Measurements from ENCODE around the gene SCML1. TPM values are rescaled to one million over a fixed set of nuclear protein-coding genes. Genes with fewer than 3 reads are reported as not detected.

Gene SCML1
- total and polyA plus RNA-seq, 12 donors: 4.9 to 35.8 (median 6.3) TPM

DNA sequence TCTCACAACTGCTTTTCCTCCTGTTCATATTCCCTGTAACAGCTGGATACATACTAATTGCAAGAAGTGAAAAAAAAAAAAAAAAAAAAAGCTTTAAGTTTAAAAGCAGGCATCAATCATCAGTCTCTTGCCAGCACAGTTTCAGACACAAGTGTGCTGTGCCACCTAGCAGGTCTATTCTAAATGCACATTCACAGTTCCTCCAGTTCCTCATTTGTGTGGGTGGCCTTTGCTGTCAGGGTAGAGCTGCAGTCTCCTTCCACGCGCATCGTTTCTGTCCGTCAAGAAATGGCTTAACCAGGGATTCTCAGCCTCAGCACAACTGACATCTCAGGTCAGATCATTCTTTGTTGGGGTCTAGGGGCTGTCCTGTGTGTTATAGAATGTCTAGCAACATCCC lies 61.6 kb downstream of the SCML1 start:
- H3K4me3 ChIP-seq: no peak overlapping the region
- DNase-seq: no peak
- H3K36me3 ChIP-seq: peaks cover 0 to 16% (median 0%) of the 10 kb centered on the region in 9 donors
- intact Hi-C loops (cut with DNase I): no loop called here
- TF ChIP-seq, protein P1, sequence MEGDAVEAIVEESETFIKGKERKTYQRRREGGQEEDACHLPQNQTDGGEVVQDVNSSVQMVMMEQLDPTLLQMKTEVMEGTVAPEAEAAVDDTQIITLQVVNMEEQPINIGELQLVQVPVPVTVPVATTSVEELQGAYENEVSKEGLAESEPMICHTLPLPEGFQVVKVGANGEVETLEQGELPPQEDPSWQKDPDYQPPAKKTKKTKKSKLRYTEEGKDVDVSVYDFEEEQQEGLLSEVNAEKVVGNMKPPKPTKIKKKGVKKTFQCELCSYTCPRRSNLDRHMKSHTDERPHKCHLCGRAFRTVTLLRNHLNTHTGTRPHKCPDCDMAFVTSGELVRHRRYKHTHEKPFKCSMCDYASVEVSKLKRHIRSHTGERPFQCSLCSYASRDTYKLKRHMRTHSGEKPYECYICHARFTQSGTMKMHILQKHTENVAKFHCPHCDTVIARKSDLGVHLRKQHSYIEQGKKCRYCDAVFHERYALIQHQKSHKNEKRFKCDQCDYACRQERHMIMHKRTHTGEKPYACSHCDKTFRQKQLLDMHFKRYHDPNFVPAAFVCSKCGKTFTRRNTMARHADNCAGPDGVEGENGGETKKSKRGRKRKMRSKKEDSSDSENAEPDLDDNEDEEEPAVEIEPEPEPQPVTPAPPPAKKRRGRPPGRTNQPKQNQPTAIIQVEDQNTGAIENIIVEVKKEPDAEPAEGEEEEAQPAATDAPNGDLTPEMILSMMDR (IDR thresholded peaks at IDR 0.05): no peak
- 81 to 84% methylated on average over 4 of the region's 4 CpGs for WGBS, 2 donors
- no peak overlapping the region for H3K27ac ChIP-seq
- no peak for ATAC-seq
- H3K27me3 ChIP-seq: peaks cover 0 to 6% (median 0%) of the 10 kb centered on the region in 7 donors
- H3K4me1 ChIP-seq: no peaks in the 10 kb centered on the region
- no peaks in the 10 kb centered on the region for H3K9me3 ChIP-seq

DNA sequence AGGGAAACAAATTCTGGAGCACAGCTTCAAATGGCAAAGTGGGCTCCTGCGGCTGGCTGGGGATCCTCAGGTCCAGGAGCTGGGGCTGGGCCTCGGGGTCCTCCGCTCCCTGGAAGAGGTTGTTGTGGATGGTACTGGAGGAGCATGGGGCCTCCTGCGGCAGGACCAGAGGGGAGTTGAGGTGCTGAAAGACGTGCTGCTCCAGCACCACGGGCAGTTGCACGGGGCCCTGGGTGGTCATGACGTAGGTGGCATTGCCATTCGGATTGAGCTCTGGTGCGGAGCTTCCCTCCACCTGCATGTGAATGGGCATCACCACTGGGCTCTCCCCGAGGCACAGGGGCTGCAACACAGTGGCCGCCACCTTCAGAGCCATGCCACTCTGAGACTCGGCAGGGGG lies 64.1 kb downstream of the SCML1 start:
- H3K27me3 ChIP-seq: peaks cover 0 to 6% (median 0%) of the 10 kb centered on the region in 7 donors
- no peak overlapping the region for H3K27ac ChIP-seq
- DNase-seq (no peak), ATAC-seq (no peak)
- H3K4me1 ChIP-seq: no peaks in the 10 kb centered on the region
- 91 to 96% methylated on average over 13 of the region's 13 CpGs for WGBS, 2 donors
- no peak overlapping the region for H3K4me3 ChIP-seq
- H3K36me3 ChIP-seq: peaks cover 0 to 16% (median 0%) of the 10 kb centered on the region in 9 donors
- TF ChIP-seq, protein P1 (IDR thresholded peaks at IDR 0.05): no peak
- intact Hi-C loops (cut with DNase I): no loop called here
- no peaks in the 10 kb centered on the region for H3K9me3 ChIP-seq

DNA sequence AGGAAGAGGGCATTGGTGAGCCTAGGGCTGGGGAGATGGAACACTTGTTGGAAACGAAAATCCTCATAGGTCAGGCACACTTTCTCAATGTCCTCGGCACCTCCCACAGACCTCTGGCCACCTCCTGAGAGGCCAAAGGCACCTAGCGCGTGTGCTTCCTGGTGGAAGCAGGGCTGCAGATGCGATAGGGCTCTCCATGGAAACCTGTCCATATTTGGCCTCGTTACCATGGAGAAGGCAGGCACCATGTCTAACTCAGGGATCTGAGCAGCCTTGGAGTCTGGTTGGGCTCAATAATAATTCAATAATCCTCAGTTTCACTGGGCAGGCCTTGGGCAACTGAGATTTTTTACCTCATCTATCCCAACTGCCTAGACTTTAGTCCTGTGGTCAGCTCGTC lies 65.5 kb downstream of the SCML1 start:
- no peaks in the 10 kb centered on the region for H3K9me3 ChIP-seq
- DNase-seq: no peak
- H3K27ac ChIP-seq: no peak overlapping the region
- WGBS, 2 donors: 74 to 89% methylated on average over 7 of the region's 7 CpGs
- no peak for ATAC-seq
- no peak overlapping the region for H3K4me3 ChIP-seq
- H3K4me1 ChIP-seq: no peaks in the 10 kb centered on the region
- peaks cover 0 to 16% (median 0%) of the 10 kb centered on the region in 9 donors for H3K36me3 ChIP-seq
- H3K27me3 ChIP-seq: peaks cover 0 to 6% (median 0%) of the 10 kb centered on the region in 7 donors
- intact Hi-C loops (cut with DNase I): no loop called here
- TF ChIP-seq, protein P1 (IDR thresholded peaks at IDR 0.05): no peak

DNA sequence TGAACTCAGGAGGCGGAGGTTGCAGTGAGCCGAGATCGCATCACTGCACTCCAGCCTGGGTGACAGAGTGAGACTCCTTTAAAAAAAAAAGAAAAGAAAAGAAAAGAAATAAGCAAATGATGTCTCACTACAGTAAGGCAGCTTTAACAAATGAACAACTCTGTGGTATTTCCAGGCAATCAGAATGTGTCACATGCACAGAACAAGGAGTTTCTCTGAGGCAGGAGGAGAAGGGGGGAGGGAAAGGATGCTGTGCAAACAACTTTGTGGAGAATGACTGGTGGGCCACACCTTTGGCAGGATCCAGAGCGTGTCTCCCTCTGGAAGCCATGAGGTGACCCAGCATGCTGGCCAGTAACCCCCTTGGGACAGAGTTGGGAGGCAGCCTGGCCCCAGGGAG lies 66.2 kb downstream of the SCML1 start:
- no peak overlapping the region for H3K4me3 ChIP-seq
- H3K27me3 ChIP-seq: peaks cover 0 to 6% (median 0%) of the 10 kb centered on the region in 7 donors
- no peaks in the 10 kb centered on the region for H3K4me1 ChIP-seq
- no peak for DNase-seq
- TF ChIP-seq, protein P1 (IDR thresholded peaks at IDR 0.05): no peak
- H3K27ac ChIP-seq: no peak overlapping the region
- no peak for ATAC-seq
- intact Hi-C loops (cut with DNase I): no loop called here
- H3K36me3 ChIP-seq: peaks cover 0 to 16% (median 0%) of the 10 kb centered on the region in 9 donors
- WGBS, 2 donors: 90 to 95% methylated on average over 4 of the region's 4 CpGs
- H3K9me3 ChIP-seq: no peaks in the 10 kb centered on the region

Other genes starting within 250 kb of the SCML1 start
- gene RAI2, start 123.8 kb downstream of the SCML1 start, total RNA-seq: 10 to 100 TPM; 15.5 to 25.3 (median 20.6) TPM
- 10 to 100 TPM; 18.7 to 23.2 TPM for gene RAI2, start 123.8 kb downstream of the SCML1 start, polyA plus RNA-seq

Data from heart right ventricle (tissue), 16 donors.